Endodermal cell (in vitro differentiated cells): ENCODE results near the gene LEPR. TPM values are rescaled to one million over a fixed set of nuclear protein-coding genes. Genes with fewer than 3 reads are reported as not detected.

Source experiments
- DNase-seq: peaks from one replicate; pipeline ENCODE4 v3.0.0-alpha.2; 2017
- H3K27ac ChIP-seq: 2 replicates; pipeline ENCODE4 v1.5.1; 2013; ENCODE audit warnings: mild to moderate bottlenecking, low read depth, low read length, moderate library complexity
- H3K27me3 ChIP-seq: 2 replicates; pipeline ENCODE4 v1.6.1; 2013; ENCODE audit warnings: mild to moderate bottlenecking, low read length, moderate library complexity; ENCODE audit not compliant: insufficient read depth, control insufficient read depth, poor library complexity, severe bottlenecking
- H3K36me3 ChIP-seq: 2 replicates; pipeline ENCODE4 v1.7.0; 2013; ENCODE audit warnings: mild to moderate bottlenecking, low read length, moderate library complexity; ENCODE audit not compliant: control insufficient read depth, insufficient read depth
- H3K4me1 ChIP-seq: one replicate; pipeline ENCODE4 v1.7.0; 2013; ENCODE audit warnings: low read length; ENCODE audit not compliant: control insufficient read depth, insufficient read depth
- H3K4me3 ChIP-seq: 2 replicates; pipeline ENCODE4 v1.5.1; 2013; ENCODE audit warnings: mild to moderate bottlenecking, low read length, moderate library complexity
- H3K9ac ChIP-seq: 2 replicates; pipeline ENCODE4 v1.6.1; 2013; ENCODE audit warnings: mild to moderate bottlenecking, low read length, moderate library complexity; ENCODE audit not compliant: poor library complexity, severe bottlenecking; ENCODE audit errors: extremely low read depth
- H3K9me3 ChIP-seq: 2 replicates; pipeline ENCODE4 v1.6.1; 2013; ENCODE audit warnings: mild to moderate bottlenecking, low read length, moderate library complexity; ENCODE audit not compliant: control insufficient read depth
- H3K27ac Mint-ChIP-seq: 2 replicates; pipeline ENCODE4 v1.8.0; 2020; ENCODE audit warnings: mixed read lengths
- H3K27me3 Mint-ChIP-seq: 2 replicates; pipeline ENCODE4 v1.8.0; 2021; ENCODE audit warnings: mild to moderate bottlenecking, mixed read lengths; ENCODE audit not compliant: insufficient read depth
- H3K36me3 Mint-ChIP-seq: 2 replicates; pipeline ENCODE4 v1.8.0; 2020; ENCODE audit warnings: low read depth, mixed read lengths
- H3K4me1 Mint-ChIP-seq: 2 replicates; pipeline ENCODE4 v1.8.0; 2020; ENCODE audit warnings: mixed read lengths
- H3K4me3 Mint-ChIP-seq: 2 replicates; pipeline ENCODE4 v1.8.0; 2020; ENCODE audit warnings: mild to moderate bottlenecking, moderate library complexity, mixed read lengths
- H3K9me3 Mint-ChIP-seq: 2 replicates; pipeline ENCODE4 v1.8.0; 2020; ENCODE audit warnings: mild to moderate bottlenecking, mixed read lengths
- CTCF ChIP-seq: fragments of 200-600 bp; sonication (generic); conservative IDR thresholded peaks from 2 replicates; pipeline ENCODE4 v1.5.0; 2021; ENCODE audit warnings: antibody characterized with exemption, mild to moderate bottlenecking
- WGBS, 2 experiments: methylation state at CpG; one replicate each; pipeline versions ENCODE4 v1.1.5 to v1.1.7; 2013; ENCODE audit warnings: missing lambda C conversion rate in 2 of 2, mixed read lengths in 1 of 2; ENCODE audit not compliant: insufficient coverage in 1 of 2, insufficient read length in 1 of 2; 5-methylcytosine and 5-hydroxymethylcytosine counted together
- total RNA-seq, 2 donors: library from RNA; stranded (reverse); fragmentation: NEBNext Ultra II Directional in 1 of 2; extraction: Animal tissue kit (Norgen Biotek cat#: 25700) in 1 of 2; gene quantifications; 2 replicates in 1 of 2; 3 replicates in 1 of 2; pipeline ENCODE4 v1.2.1, GENCODE V29; 2021

The LEPR gene
- total RNA-seq, 2 donors from 2014 or later: 7.2 to 11.1 TPM

DNA sequence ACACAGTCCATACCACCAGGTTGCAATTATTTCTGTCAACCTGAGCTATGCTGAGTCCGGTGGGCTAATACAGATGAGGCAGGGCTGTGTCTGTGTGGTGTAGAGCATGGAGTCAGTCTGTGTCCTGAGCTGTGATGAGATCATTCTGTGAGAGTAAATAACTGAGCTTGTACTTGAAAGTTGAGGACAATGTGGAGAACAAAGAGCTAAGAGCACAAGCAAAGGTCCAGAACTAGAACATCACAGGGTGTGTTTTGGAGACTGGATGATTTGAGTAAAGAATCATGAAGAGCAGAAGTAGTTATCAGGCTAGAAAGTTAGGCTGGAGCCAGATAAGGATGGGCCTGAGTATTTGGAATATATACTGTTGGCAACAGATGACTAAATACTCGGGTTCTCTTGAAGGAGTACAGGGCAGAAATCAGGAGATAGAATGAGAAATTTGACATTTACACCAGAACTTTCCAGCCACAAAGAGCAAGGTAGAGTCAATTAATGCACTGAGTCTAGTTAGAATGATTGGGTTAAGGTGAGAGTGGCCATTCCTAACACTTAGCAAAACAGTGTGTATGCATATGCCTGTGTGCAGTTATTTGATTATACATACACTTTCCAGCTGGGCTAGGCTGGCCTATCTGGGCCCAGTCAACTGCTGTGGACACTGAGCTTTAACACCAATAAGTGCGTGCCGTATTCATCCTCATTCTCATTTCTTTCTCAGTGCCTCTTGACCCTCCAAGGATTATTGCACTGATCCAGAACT, 48.8 kb downstream of the LEPR start:
- no peaks in the 10 kb centered on the region for H3K27me3 ChIP-seq
- 86 to 87% methylated on average over 3 to 4 of the region's 4 CpGs for WGBS, 2 experiments
- no peaks in the 10 kb centered on the region for H3K36me3 ChIP-seq
- no peak overlapping the region for H3K9ac ChIP-seq
- no peaks in the 10 kb centered on the region for H3K36me3 Mint-ChIP-seq
- no peak overlapping the region for H3K4me3 ChIP-seq
- TF ChIP-seq CTCF: no peak
- no peak overlapping the region for H3K27ac Mint-ChIP-seq
- peaks cover 5% of the 10 kb centered on the region for H3K4me1 ChIP-seq
- H3K4me3 Mint-ChIP-seq: no peak overlapping the region
- H3K9me3 ChIP-seq: no peaks in the 10 kb centered on the region
- DNase-seq: no peak
- peaks cover 4% of the 10 kb centered on the region for H3K9me3 Mint-ChIP-seq
- no peak overlapping the region for H3K27ac ChIP-seq
- H3K27me3 Mint-ChIP-seq: no peaks in the 10 kb centered on the region
- H3K4me1 Mint-ChIP-seq: peaks cover 13% of the 10 kb centered on the region

DNA sequence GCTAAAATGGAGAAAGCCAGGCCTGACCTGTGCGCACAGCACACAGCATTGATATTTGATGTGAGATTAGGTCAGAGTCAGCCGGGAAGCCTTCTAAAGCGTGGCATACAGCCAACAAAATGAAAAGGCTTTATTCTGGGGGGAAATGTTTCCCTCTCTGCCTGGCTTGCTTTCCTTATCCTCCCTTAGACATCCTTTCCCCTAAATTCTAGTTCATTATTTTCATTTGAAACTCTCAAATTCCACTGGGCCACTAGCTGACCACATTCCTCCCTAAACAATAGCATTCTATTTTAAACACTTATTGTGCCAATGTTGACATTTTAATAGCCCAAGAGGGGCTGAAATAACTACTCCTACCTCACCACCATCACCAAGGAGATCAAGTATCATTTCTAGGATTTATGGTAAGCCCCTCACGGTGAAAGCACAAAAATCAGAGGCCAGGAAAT, 49.4 kb downstream of the LEPR start:
- no peak for TF ChIP-seq CTCF
- no peaks in the 10 kb centered on the region for H3K9me3 ChIP-seq
- Mint-ChIP-seq H3K4me3 (no peak overlapping the region), H3K4me1 (peaks cover 13% of the 10 kb centered on the region), H3K36me3 (no peaks in the 10 kb centered on the region), H3K27me3 (no peaks in the 10 kb centered on the region), H3K9me3 (peaks cover 4% of the 10 kb centered on the region), H3K27ac (no peak overlapping the region)
- no peaks in the 10 kb centered on the region for H3K36me3 ChIP-seq
- no peaks in the 10 kb centered on the region for H3K27me3 ChIP-seq
- H3K4me1 ChIP-seq: peaks cover 5% of the 10 kb centered on the region
- H3K9ac ChIP-seq: no peak overlapping the region
- no peak for DNase-seq
- H3K27ac ChIP-seq: no peak overlapping the region
- WGBS, 2 experiments: 83 to 95% methylated on average over 2 to 4 of the region's 4 CpGs
- H3K4me3 ChIP-seq: no peak overlapping the region

Other genes with a start within 250 kb of the LEPR start
- gene DNAJC6, start 111.1 kb upstream of the LEPR start, total RNA-seq: 10 to 100 TPM; 17.4 to 33.9 TPM
- gene LEPROT, start within 50 bp of the LEPR start, total RNA-seq: 10 to 100 TPM; 19.7 to 49.0 TPM